HEK293T (cell line): Measurements from ENCODE around the gene ZMYND15.

Experiments
- CTCF ChIA-PET: fragments of 350-600 bp; formaldehyde crosslinking; extraction: SDS; loops from one replicate; lab custom pipeline; 2021; ENCODE audit warnings: antibody characterized with exemption, inconsistent platforms; lab: Yijun Ruan, JAX
- POLR2A ChIA-PET: fragments of 350-600 bp; formaldehyde crosslinking; extraction: SDS; loops from one replicate; lab custom pipeline; 2020; ENCODE audit warnings: antibody characterized with exemption, inconsistent platforms; lab: Yijun Ruan, JAX
- DNase-seq: peaks from one replicate; pipeline ENCODE4 v3.0.0; 2012; ENCODE audit warnings: mixed read lengths; ENCODE audit errors: extremely low spot score
- ARNT ChIP-seq: fragments of 450-650 bp; IDR thresholded peaks from 2 replicates; pipeline ENCODE4 v1.6.1; 2017; ENCODE audit warnings: mild to moderate bottlenecking
- BHLHE40 ChIP-seq: fragments of 450-650 bp; IDR thresholded peaks from 2 replicates; pipeline ENCODE4 v1.6.1; 2016; ENCODE audit warnings: mild to moderate bottlenecking, moderate library complexity, borderline replicate concordance
- CTBP1 ChIP-seq: fragments of 450-650 bp; IDR thresholded peaks from 2 replicates; pipeline ENCODE4 v1.6.1; 2016; ENCODE audit warnings: borderline replicate concordance
- ELF4 ChIP-seq: fragments of 450-650 bp; IDR thresholded peaks from 2 replicates; pipeline ENCODE4 v1.6.1; 2017; ENCODE audit warnings: antibody characterized with exemption
- FOXA1 ChIP-seq: fragments of 450-650 bp; IDR thresholded peaks from 2 replicates; pipeline ENCODE4 v1.6.1; 2016; ENCODE audit warnings: mild to moderate bottlenecking
- FOXK2 ChIP-seq: fragments of 450-650 bp; IDR thresholded peaks from 2 replicates; pipeline ENCODE4 v1.6.1; 2016; ENCODE audit warnings: mild to moderate bottlenecking
- FOXM1 ChIP-seq: fragments of 450-650 bp; IDR thresholded peaks from 2 replicates; pipeline ENCODE4 v1.6.1; 2017; ENCODE audit warnings: mild to moderate bottlenecking, borderline replicate concordance
- HDGF ChIP-seq: fragments of 450-650 bp; IDR thresholded peaks from 2 replicates; pipeline ENCODE4 v1.6.1; 2017; ENCODE audit warnings: antibody characterized with exemption, borderline replicate concordance
- L3MBTL2 ChIP-seq: fragments of 450-650 bp; conservative IDR thresholded peaks from 2 replicates; pipeline ENCODE4 v1.6.1; 2016; ENCODE audit warnings: mild to moderate bottlenecking
- LEF1 ChIP-seq: fragments of 450-650 bp; IDR thresholded peaks from 2 replicates; pipeline ENCODE4 v1.6.1; 2017; ENCODE audit warnings: mild to moderate bottlenecking, borderline replicate concordance
- NFRKB ChIP-seq: fragments of 450-650 bp; IDR thresholded peaks from 2 replicates; pipeline ENCODE4 v1.6.1; 2016; ENCODE audit warnings: mild to moderate bottlenecking, moderate library complexity
- PKNOX1 ChIP-seq: fragments of 450-650 bp; IDR thresholded peaks from 2 replicates; pipeline ENCODE4 v1.6.1; 2016
- SP1 ChIP-seq: fragments of 450-650 bp; IDR thresholded peaks from 2 replicates; pipeline ENCODE4 v1.6.1; 2017
- SUZ12 ChIP-seq: fragments of 450-650 bp; IDR thresholded peaks from 2 replicates; pipeline ENCODE4 v1.6.1; 2016; ENCODE audit warnings: mild to moderate bottlenecking
- TARDBP ChIP-seq: fragments of 450-650 bp; IDR thresholded peaks from 2 replicates; pipeline ENCODE4 v1.6.1; 2016
- ZNF384 ChIP-seq: fragments of 450-650 bp; IDR thresholded peaks from 2 replicates; pipeline ENCODE4 v1.6.1; 2016

The ZMYND15 gene

GRCh38 chr17:4753392-4753791 lies 13.8 kb downstream of the ZMYND15 start:
- POLR2A ChIA-PET = no interaction called here
- TF ChIP-seq FOXA1 (no peak), NFRKB (no peak), PKNOX1 (no peak)
- no peak for DNase-seq
- CTCF ChIA-PET = no interaction called here

GRCh38 chr17:4759776-4760236 lies 20.2 kb downstream of the ZMYND15 start:
- TF ChIP-seq CTBP1 (no peak), ELF4 (no peak), FOXM1 (no peak), ARNT (no peak), L3MBTL2 (no peak), PKNOX1 (no peak), BHLHE40 (no peak), FOXK2 (no peak), SP1 (no peak), ZNF384 (no peak), TARDBP (no peak), SUZ12 (no peak), HDGF (no peak), FOXA1 (no peak), LEF1 (no peak), NFRKB (no peak)
- ChIA-PET POLR2A (no interaction called here), CTCF (no interaction called here)

GRCh38 chr17:4764595-4764994 lies 25.0 kb downstream of the ZMYND15 start:
- CTCF ChIA-PET = no interaction called here
- no peak for TF ChIP-seq L3MBTL2
- TF ChIP-seq NFRKB = no peak
- no peak for TF ChIP-seq PKNOX1
- no peak for TF ChIP-seq HDGF
- no peak for TF ChIP-seq ZNF384
- no peak for TF ChIP-seq FOXK2
- TF ChIP-seq SUZ12 = no peak
- no peak for TF ChIP-seq LEF1
- DNase-seq = no peak
- POLR2A ChIA-PET = no interaction called here

More at GRCh38 chr17:4759776-4760236, 20.2 kb downstream of the ZMYND15 start:
- no peak for DNase-seq

- CTCF ChIA-PET = no interaction called here
- no peak for DNase-seq
- TF ChIP-seq SP1 (no peak), ARNT (no peak), PKNOX1 (no peak), FOXM1 (no peak), ELF4 (no peak), SUZ12 (no peak), L3MBTL2 (no peak)
- POLR2A ChIA-PET = no interaction called here
Measured at GRCh38 chr17:4766201-4766600, 26.6 kb downstream of the ZMYND15 start.

GRCh38 chr17:4766723-4767122 lies 27.1 kb downstream of the ZMYND15 start:
- ChIA-PET POLR2A (no interaction called here), CTCF (interaction anchor here (0.7 kb wide), 1 partner anchor 9 kb away, joined by 7 read pairs; no protein-coding TSS in a partner anchor)
- no peak for DNase-seq
- TF ChIP-seq HDGF (no peak), TARDBP (no peak), FOXM1 (no peak), FOXA1 (no peak), L3MBTL2 (no peak), PKNOX1 (no peak), SP1 (no peak), CTBP1 (no peak), ZNF384 (no peak), NFRKB (no peak), ARNT (no peak), SUZ12 (no peak)

- ChIA-PET CTCF (no interaction called here), POLR2A (no interaction called here)
- DNase-seq = no peak
- TF ChIP-seq CTBP1 = no peak
- no peak for TF ChIP-seq HDGF
- TF ChIP-seq PKNOX1 = no peak
- TF ChIP-seq FOXK2 = no peak
- TF ChIP-seq TARDBP = no peak
- TF ChIP-seq NFRKB = no peak
- no peak for TF ChIP-seq ZNF384
- no peak for TF ChIP-seq FOXA1
- TF ChIP-seq BHLHE40 = no peak
- no peak for TF ChIP-seq FOXM1
- no peak for TF ChIP-seq SUZ12
- no peak for TF ChIP-seq ARNT
- no peak for TF ChIP-seq ELF4
- no peak for TF ChIP-seq L3MBTL2
- TF ChIP-seq LEF1 = no peak
- TF ChIP-seq SP1 = no peak
Measured at GRCh38 chr17:4768298-4768697, 28.7 kb downstream of the ZMYND15 start.
